ENCODE results near the gene NR2F1.

- no peak for TF ChIP-seq CTCF (IDR thresholded peaks at IDR 0.05)
- TF ChIP-seq POLR2A (IDR thresholded peaks at IDR 0.05) = no peak
- TF ChIP-seq POLR2AphosphoS5 (IDR thresholded peaks at IDR 0.05) = no peak
Measured at GRCh38 chr5:93602241-93603077, 19.4 kb downstream of the NR2F1 start.
